Stimulated activated CD8-positive, alpha-beta memory T cell treated with anti-CD3 and anti-CD28 coated beads, Interleukin-4, amount 100 ng/mL, for 1 hour (primary cell): ENCODE measurements around the gene FBXL17.

Experiments
- DNase-seq, 2 donors: peaks; one replicate each; pipeline ENCODE4 v3.0.0-alpha.2; 2020; ENCODE audit warnings: low read depth in 2 of 2, low spot score in 1 of 2

The FBXL17 gene

GRCh38 chr5:108375768-108376167 lies 6.1 kb downstream of the FBXL17 start:
- no peak for DNase-seq

- DNase-seq, result no peak
Observed at GRCh38 chr5:108373426-108373825, 8.5 kb downstream of the FBXL17 start.

- DNase-seq, result no peak
Observed at GRCh38 chr5:108372369-108372768, 9.5 kb downstream of the FBXL17 start.

- no peak for DNase-seq
Observed at GRCh38 chr5:108371263-108371662, 10.6 kb downstream of the FBXL17 start.

GRCh38 chr5:108369167-108369566 lies 12.7 kb downstream of the FBXL17 start:
- no peak for DNase-seq

- no peak for DNase-seq
Observed at GRCh38 chr5:108367679-108368334, 14.1 kb downstream of the FBXL17 start.

- DNase-seq, result no peak
Observed at GRCh38 chr5:108366500-108366899, 15.4 kb downstream of the FBXL17 start.

GRCh38 chr5:108361771-108362170 lies 20.1 kb downstream of the FBXL17 start:
- no peak for DNase-seq

GRCh38 chr5:108361239-108361638 lies 20.7 kb downstream of the FBXL17 start:
- no peak for DNase-seq

GRCh38 chr5:108360280-108360679 lies 21.6 kb downstream of the FBXL17 start:
- no peak for DNase-seq

GRCh38 chr5:108356286-108356685 lies 25.6 kb downstream of the FBXL17 start:
- no peak for DNase-seq

GRCh38 chr5:108353087-108353486 lies 28.8 kb downstream of the FBXL17 start:
- DNase-seq, result no peak

GRCh38 chr5:108345541-108346171 lies 36.2 kb downstream of the FBXL17 start:
- DNase-seq, result no peak

GRCh38 chr5:108344103-108344822 lies 37.6 kb downstream of the FBXL17 start:
- no peak for DNase-seq

- DNase-seq, result no peak
Observed at GRCh38 chr5:108341866-108342265, 40.0 kb downstream of the FBXL17 start.

GRCh38 chr5:108340131-108340530 lies 41.8 kb downstream of the FBXL17 start:
- DNase-seq, result no peak

GRCh38 chr5:108339220-108339619 lies 42.7 kb downstream of the FBXL17 start:
- DNase-seq, result no peak

GRCh38 chr5:108334225-108334624 lies 47.7 kb downstream of the FBXL17 start:
- DNase-seq, result no peak

- no peak for DNase-seq
Observed at GRCh38 chr5:108326982-108327381, 54.9 kb downstream of the FBXL17 start.

GRCh38 chr5:108324886-108325285 lies 57.0 kb downstream of the FBXL17 start:
- DNase-seq, result no peak

GRCh38 chr5:108321341-108321740 lies 60.6 kb downstream of the FBXL17 start:
- DNase-seq, result no peak

GRCh38 chr5:108320231-108320630 lies 61.7 kb downstream of the FBXL17 start:
- no peak for DNase-seq
